ENCODE data around the gene NR3C2.

DNA sequence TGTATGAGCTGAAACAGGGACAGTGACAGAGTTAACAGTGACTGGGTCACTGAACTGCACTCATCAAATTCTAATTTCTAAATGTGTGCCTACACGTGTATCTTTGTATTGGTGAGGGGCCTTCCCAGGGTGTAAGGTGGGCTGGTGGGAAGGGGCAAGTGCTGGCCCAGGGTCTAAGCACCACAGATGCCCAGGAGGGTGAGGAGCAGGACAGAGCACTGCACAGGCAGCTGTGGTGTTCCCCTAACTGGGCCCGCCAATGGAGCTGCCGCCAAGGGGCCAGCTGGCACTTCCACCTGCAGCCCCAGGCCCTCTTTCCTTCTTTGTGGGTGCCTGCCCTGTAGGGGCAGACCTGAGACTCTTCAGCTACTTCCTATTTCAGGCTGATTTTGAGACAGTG lies 360.5 kb downstream of the NR3C2 start:
- TF ChIP-seq, protein P1, sequence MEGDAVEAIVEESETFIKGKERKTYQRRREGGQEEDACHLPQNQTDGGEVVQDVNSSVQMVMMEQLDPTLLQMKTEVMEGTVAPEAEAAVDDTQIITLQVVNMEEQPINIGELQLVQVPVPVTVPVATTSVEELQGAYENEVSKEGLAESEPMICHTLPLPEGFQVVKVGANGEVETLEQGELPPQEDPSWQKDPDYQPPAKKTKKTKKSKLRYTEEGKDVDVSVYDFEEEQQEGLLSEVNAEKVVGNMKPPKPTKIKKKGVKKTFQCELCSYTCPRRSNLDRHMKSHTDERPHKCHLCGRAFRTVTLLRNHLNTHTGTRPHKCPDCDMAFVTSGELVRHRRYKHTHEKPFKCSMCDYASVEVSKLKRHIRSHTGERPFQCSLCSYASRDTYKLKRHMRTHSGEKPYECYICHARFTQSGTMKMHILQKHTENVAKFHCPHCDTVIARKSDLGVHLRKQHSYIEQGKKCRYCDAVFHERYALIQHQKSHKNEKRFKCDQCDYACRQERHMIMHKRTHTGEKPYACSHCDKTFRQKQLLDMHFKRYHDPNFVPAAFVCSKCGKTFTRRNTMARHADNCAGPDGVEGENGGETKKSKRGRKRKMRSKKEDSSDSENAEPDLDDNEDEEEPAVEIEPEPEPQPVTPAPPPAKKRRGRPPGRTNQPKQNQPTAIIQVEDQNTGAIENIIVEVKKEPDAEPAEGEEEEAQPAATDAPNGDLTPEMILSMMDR (IDR thresholded peaks at IDR 0.05): no peak
- TF ChIP-seq ZFX (IDR thresholded peaks at IDR 0.05; ENCODE audit: borderline replicate concordance): no peak
